Ectodermal cell (in vitro differentiated cells): ENCODE data around the gene SAMD11.

Experiments
- H3K27ac ChIP-seq: 2 replicates; pipeline ENCODE4 v1.7.0; 2013; ENCODE audit warnings: mild to moderate bottlenecking, low read depth, low read length; ENCODE audit not compliant: insufficient read depth, poor library complexity, severe bottlenecking
- H3K27me3 ChIP-seq: 2 replicates; pipeline ENCODE4 v1.7.0; 2013; ENCODE audit warnings: mild to moderate bottlenecking, low read length; ENCODE audit not compliant: insufficient read depth, control insufficient read depth, poor library complexity, severe bottlenecking
- H3K36me3 ChIP-seq: one replicate; pipeline ENCODE4 v1.7.0; 2013; ENCODE audit warnings: low read length; ENCODE audit not compliant: control insufficient read depth, insufficient read depth
- H3K4me1 ChIP-seq: one replicate; pipeline ENCODE4 v1.7.0; 2013; ENCODE audit warnings: low read length; ENCODE audit not compliant: control insufficient read depth, insufficient read depth
- H3K4me3 ChIP-seq: 2 replicates; pipeline ENCODE4 v1.7.0; 2013; ENCODE audit warnings: low read depth, low read length, control low read depth; ENCODE audit not compliant: insufficient read depth
- H3K9me3 ChIP-seq: 2 replicates; pipeline ENCODE4 v1.7.0; 2013; ENCODE audit warnings: mild to moderate bottlenecking, low read length, moderate library complexity; ENCODE audit not compliant: control insufficient read depth
- WGBS, 2 experiments: methylation state at CpG; one replicate each; pipeline ENCODE4 v1.1.7; 2013; ENCODE audit warnings: missing lambda C conversion rate in 2 of 2; 5-methylcytosine and 5-hydroxymethylcytosine counted together

The SAMD11 gene

GRCh38 chr1:950881-951280, 27.2 kb downstream of the SAMD11 start:
- WGBS, 2 experiments: 94 to 97% methylated on average over 23 of the region's 23 CpGs
- H3K36me3 ChIP-seq: peaks cover 47% of the 10 kb centered on the region
- H3K27me3 ChIP-seq: no peaks in the 10 kb centered on the region
- no peak overlapping the region for H3K27ac ChIP-seq
- H3K9me3 ChIP-seq: no peaks in the 10 kb centered on the region
- no peaks in the 10 kb centered on the region for H3K4me1 ChIP-seq
- no peak overlapping the region for H3K4me3 ChIP-seq

DNA sequence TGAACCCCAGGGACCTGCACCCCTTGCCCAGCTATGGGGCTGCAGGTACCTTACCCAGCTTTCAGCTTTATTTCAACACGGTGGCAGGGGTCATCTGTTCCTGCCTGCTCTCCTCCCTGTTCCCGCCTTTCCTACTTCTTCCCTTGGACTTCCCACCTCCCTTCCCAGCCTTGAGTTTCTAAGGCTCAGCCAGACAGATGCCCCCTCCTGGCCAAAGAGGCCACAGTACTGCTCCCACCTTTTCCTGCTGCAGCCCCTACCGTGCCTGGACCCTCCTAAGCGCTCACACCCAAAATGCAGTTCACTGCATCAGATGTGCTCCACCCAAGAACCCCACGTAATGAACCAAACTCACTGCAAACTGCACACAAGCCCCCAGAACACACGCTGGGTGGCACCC, 27.6 kb downstream of the SAMD11 start:
- H3K4me1 ChIP-seq: no peaks in the 10 kb centered on the region
- 75% methylated on average over 6 of the region's 6 CpGs for WGBS, 2 experiments
- H3K4me3 ChIP-seq: no peak overlapping the region
- peaks cover 47% of the 10 kb centered on the region for H3K36me3 ChIP-seq
- no peak overlapping the region for H3K27ac ChIP-seq
- H3K9me3 ChIP-seq: no peaks in the 10 kb centered on the region
- no peaks in the 10 kb centered on the region for H3K27me3 ChIP-seq

- H3K27ac ChIP-seq: no peak overlapping the region
- H3K9me3 ChIP-seq: no peaks in the 10 kb centered on the region
- H3K36me3 ChIP-seq: peaks cover 44% of the 10 kb centered on the region
- no peak overlapping the region for H3K4me3 ChIP-seq
- 96 to 97% methylated on average over 15 of the region's 15 CpGs for WGBS, 2 experiments
- H3K27me3 ChIP-seq: no peaks in the 10 kb centered on the region
- H3K4me1 ChIP-seq: no peaks in the 10 kb centered on the region
Measured at GRCh38 chr1:952201-952600, 28.5 kb downstream of the SAMD11 start.

DNA sequence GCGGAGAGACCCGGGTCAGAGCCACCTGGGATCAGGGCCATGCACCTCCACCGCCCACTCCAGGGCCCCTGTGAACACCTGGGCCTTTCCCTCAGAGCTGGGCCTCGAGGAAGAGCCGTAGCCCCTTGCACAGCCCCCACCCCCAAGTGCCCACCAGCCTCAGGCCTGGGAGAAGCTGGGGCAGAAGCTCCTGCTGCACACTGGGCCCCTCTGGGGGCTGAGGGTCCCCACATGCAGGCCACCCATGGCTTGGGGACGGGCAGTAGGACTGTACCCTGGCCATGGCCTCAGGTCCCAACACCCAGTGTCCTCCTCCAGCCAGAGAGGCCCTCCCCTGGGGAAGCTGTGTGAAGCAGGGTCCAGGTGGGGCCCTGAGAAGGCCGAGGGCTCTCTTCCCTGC, 28.9 kb downstream of the SAMD11 start:
- Histone ChIP-seq H3K27me3 (no peaks in the 10 kb centered on the region), H3K9me3 (no peaks in the 10 kb centered on the region), H3K27ac (no peak overlapping the region), H3K4me3 (no peak overlapping the region), H3K4me1 (no peaks in the 10 kb centered on the region), H3K36me3 (peaks cover 44% of the 10 kb centered on the region)
- 93 to 96% methylated on average over 7 of the region's 7 CpGs for WGBS, 2 experiments

GRCh38 chr1:953524-954320, 30.0 kb downstream of the SAMD11 start:
- Histone ChIP-seq H3K4me3 (no peak overlapping the region), H3K36me3 (peaks cover 44% of the 10 kb centered on the region), H3K27me3 (no peaks in the 10 kb centered on the region), H3K9me3 (no peaks in the 10 kb centered on the region), H3K27ac (no peak overlapping the region), H3K4me1 (no peaks in the 10 kb centered on the region)
- WGBS, 2 experiments: 92% methylated on average over 32 of the region's 32 CpGs

DNA sequence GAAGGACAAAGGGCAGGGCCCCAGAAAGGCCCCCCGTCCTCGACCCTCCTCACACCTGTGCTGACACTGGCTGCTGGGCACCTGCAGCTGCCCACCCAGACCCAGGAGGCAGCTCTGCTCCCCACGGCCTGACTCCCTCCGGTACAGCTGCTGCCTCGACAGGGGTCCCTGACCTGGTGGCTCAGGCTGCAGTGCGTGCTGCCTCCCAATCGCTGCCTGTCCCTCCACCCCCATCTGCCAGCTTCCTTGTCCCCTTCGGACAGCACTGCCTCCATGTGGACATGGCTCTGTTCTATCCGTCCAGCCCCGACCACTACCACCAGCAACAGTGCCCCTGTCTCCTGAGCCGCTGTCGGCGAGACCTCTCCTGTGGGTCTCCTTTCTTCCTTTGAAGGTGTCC, 31.2 kb downstream of the SAMD11 start:
- 93 to 94% methylated on average over 13 of the region's 13 CpGs for WGBS, 2 experiments
- H3K27ac ChIP-seq: no peak overlapping the region
- H3K4me1 ChIP-seq: no peaks in the 10 kb centered on the region
- H3K36me3 ChIP-seq: peaks cover 39% of the 10 kb centered on the region
- H3K4me3 ChIP-seq: no peak overlapping the region
- H3K27me3 ChIP-seq: peaks cover 8% of the 10 kb centered on the region
- no peaks in the 10 kb centered on the region for H3K9me3 ChIP-seq

- H3K36me3 ChIP-seq: peaks cover 34% of the 10 kb centered on the region
Measured at GRCh38 chr1:955474-955873, 31.8 kb downstream of the SAMD11 start.

DNA sequence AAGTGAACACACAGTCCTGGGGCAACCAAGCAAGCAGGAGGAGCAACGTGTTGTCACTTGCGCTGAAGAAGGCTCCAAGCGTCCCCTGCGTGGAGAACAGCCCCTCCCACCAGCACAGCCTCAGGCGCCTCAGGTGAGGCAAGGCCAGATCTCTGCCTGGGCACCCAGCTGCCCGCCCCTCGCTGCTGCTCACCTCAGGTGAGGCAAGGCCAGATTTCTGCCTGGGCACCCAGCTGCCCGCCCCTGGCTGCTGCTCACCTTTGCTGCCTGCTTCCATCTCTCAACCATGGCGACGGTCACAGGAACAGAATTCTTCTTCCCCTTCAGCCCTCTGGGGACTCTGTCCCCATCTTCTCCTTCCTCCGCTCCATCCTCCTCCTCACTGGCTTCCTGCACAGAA, 32.9 kb downstream of the SAMD11 start:
- Histone ChIP-seq H3K4me3 (no peak overlapping the region), H3K27me3 (peaks cover 22% of the 10 kb centered on the region), H3K27ac (no peak overlapping the region), H3K9me3 (no peaks in the 10 kb centered on the region), H3K36me3 (peaks cover 30% of the 10 kb centered on the region), H3K4me1 (no peaks in the 10 kb centered on the region)
- WGBS, 2 experiments: 93 to 95% methylated on average over 11 of the region's 11 CpGs

More at GRCh38 chr1:955474-955873, 31.8 kb downstream of the SAMD11 start:
- Histone ChIP-seq H3K4me3 (no peak overlapping the region), H3K27me3 (peaks cover 13% of the 10 kb centered on the region), H3K9me3 (no peaks in the 10 kb centered on the region), H3K27ac (no peak overlapping the region), H3K4me1 (no peaks in the 10 kb centered on the region)
- 94 to 96% methylated on average over 6 of the region's 6 CpGs for WGBS, 2 experiments

GRCh38 chr1:958823-959730, 35.4 kb downstream of the SAMD11 start, which contains the start of gene NOC2L:
NOC2L (minus strand) TSS chr1:959256; CDS start chr1:959240, 16 bp downstream.
- peaks cover 23% of the 10 kb centered on the region for H3K27me3 ChIP-seq
- H3K27ac ChIP-seq: no peak within 1 kb of the TSS
- WGBS, 2 experiments: 6 to 7% methylated on average over 101 of the region's 101 CpGs
- H3K9me3 ChIP-seq: no peaks in the 10 kb centered on the region
- H3K4me1 ChIP-seq: no peaks in the 10 kb centered on the region
- peaks cover 25% of the 10 kb centered on the region for H3K36me3 ChIP-seq
- peak within 1 kb of the TSS; percentile 100 for H3K4me3 ChIP-seq

DNA sequence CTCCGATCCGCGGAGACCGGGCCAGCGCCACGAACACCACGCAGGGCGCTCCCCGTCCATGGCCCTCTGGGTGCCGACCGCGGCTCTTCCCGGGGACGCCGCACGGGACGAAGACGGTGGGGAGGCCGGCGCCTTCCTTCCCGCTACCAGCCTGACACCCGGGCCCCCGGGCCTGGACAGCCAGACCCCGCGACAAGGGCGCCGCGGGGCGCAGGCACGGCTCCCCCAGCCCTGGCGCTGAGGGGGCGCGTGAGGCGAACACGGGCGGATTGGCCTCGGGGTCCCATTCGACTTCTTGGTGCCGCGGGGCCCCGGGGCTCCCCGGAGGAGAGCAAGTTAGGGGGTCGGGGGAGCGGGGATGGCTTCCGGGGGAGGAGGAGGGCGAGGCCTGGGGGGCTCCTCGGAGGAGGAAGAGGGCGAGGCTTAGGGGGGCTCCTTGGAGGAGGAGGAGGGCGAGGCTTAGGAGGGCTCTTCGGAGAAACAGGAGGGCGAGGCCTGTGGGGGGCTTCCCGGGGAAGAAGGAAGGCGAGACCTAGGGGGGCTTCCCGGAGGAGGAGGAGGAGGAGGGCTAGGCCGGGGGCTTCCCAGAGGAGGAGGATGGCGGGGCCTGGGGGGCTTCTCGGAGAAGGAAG, 36.1 kb downstream of the SAMD11 start:
- Histone ChIP-seq H3K36me3 (peaks cover 17% of the 10 kb centered on the region), H3K4me1 (no peaks in the 10 kb centered on the region), H3K27me3 (peaks cover 23% of the 10 kb centered on the region), H3K4me3 (peak overlapping the region; percentile 66), H3K9me3 (no peaks in the 10 kb centered on the region), H3K27ac (no peak overlapping the region)
- WGBS, 2 experiments: 44 to 45% methylated on average over 57 of the region's 57 CpGs
